HG02970 (cell line): Measurements from ENCODE around the gene BABAM1.

Source experiments
- ATAC-seq: cut with Tn5 transposase; IDR thresholded peaks from one replicate; pipeline ENCODE4 v1.9.1; 2021; ENCODE audit warnings: mild to moderate bottlenecking, moderate library complexity, moderate number of reproducible peaks; ENCODE audit not compliant: unreplicated experiment, low FRiP score

Gene BABAM1

GRCh38 chr19:17320435-17320834 lies 53.2 kb downstream of the BABAM1 start:
- no peak for ATAC-seq

- no peak for ATAC-seq
Measured at GRCh38 chr19:17321655-17322489, 54.6 kb downstream of the BABAM1 start.

- ATAC-seq, result no peak
Measured at GRCh38 chr19:17322854-17323253, 55.6 kb downstream of the BABAM1 start.

GRCh38 chr19:17323300-17323963 lies 56.2 kb downstream of the BABAM1 start:
- no peak for ATAC-seq

GRCh38 chr19:17323964-17324332 lies 56.7 kb downstream of the BABAM1 start:
- no peak for ATAC-seq

- no peak for ATAC-seq
Measured at GRCh38 chr19:17324357-17325114, 57.3 kb downstream of the BABAM1 start.

GRCh38 chr19:17325133-17325532 lies 57.9 kb downstream of the BABAM1 start:
- no peak for ATAC-seq

- no peak for ATAC-seq
Measured at GRCh38 chr19:17325881-17326594, 58.8 kb downstream of the BABAM1 start.

- ATAC-seq, result no peak
Measured at GRCh38 chr19:17326595-17326966, 59.3 kb downstream of the BABAM1 start.

- no peak for ATAC-seq
Measured at GRCh38 chr19:17327068-17327653, 59.9 kb downstream of the BABAM1 start.

GRCh38 chr19:17327654-17328516 lies 60.6 kb downstream of the BABAM1 start:
- ATAC-seq, result no peak
